PC-9 (cell line): ENCODE data around the gene SEMA3B. TPM values are rescaled to one million over a fixed set of nuclear protein-coding genes. Genes with fewer than 3 reads are reported as not detected.
"Not testable (repeated sequence)": the region's sequence is repeated elsewhere in the genome, so short reads cannot be mapped to it uniquely, and the experiment has no call there.

ENCODE experiments used
- BruUV-seq: library from RNA; stranded (reverse); fragments of 400-500 nt; replicated peaks from 2 replicates; lab custom pipeline; 2021; lab: Mats Ljungman, UMichigan
- CTCF ChIA-PET: fragments of 300-600 bp; sonication (Branson Sonifier 250); formaldehyde crosslinking; loops from one replicate; lab custom pipeline; 2022; ENCODE audit warnings: antibody characterized with exemption; lab: Charles Lee
- POLR2A ChIA-PET: fragments of 300-600 bp; sonication (Branson Sonifier 250); formaldehyde crosslinking; loops from one replicate; lab custom pipeline; 2022; ENCODE audit warnings: antibody characterized with exemption; ENCODE audit not compliant: unreplicated experiment; lab: Charles Lee
- DNase-seq, 2 experiments: peaks; one replicate each; pipeline versions ENCODE4 v3.0.0 to v3.0.0-alpha.2; 2015 to 2022; ENCODE audit warnings: mixed read lengths in 1 of 2
- H2AFZ ChIP-seq: fragments of 200-600 bp; sonication (generic); 2 replicates; pipeline ENCODE4 v1.8.1; 2017; ENCODE audit warnings: antibody characterized with exemption
- H3F3A ChIP-seq: fragments of 200-600 bp; sonication (generic); 2 replicates; pipeline ENCODE4 v1.8.1; 2017; ENCODE audit warnings: antibody characterized with exemption, mild to moderate bottlenecking, low read depth; ENCODE audit not compliant: insufficient read depth
- H3K27ac ChIP-seq: fragments of 200-600 bp; sonication (generic); 2 replicates; pipeline ENCODE4 v1.6.1; 2016; ENCODE audit warnings: mixed run types
- H3K27me3 ChIP-seq: fragments of 200-600 bp; sonication (generic); 2 replicates; pipeline ENCODE4 v1.6.1; 2016; ENCODE audit warnings: low read depth, mixed run types; ENCODE audit not compliant: insufficient read depth
- H3K36me3 ChIP-seq: fragments of 200-600 bp; sonication (generic); 2 replicates; pipeline ENCODE4 v1.6.1; 2016; ENCODE audit warnings: low read depth, mixed run types
- H3K4me1 ChIP-seq: fragments of 200-600 bp; sonication (generic); replicated peaks from 2 replicates; pipeline ENCODE4 v1.6.1; 2016; ENCODE audit warnings: mixed run types; ENCODE audit not compliant: insufficient read depth
- H3K4me2 ChIP-seq: fragments of 200-600 bp; sonication (generic); 2 replicates; pipeline ENCODE4 v1.6.1; 2017; ENCODE audit warnings: mixed run types
- H3K4me3 ChIP-seq: fragments of 200-600 bp; sonication (generic); 2 replicates; pipeline ENCODE4 v1.6.1; 2016; ENCODE audit warnings: mixed run types
- H3K79me2 ChIP-seq: fragments of 200-600 bp; sonication (generic); 2 replicates; pipeline ENCODE4 v1.6.1; 2017; ENCODE audit warnings: low read depth, mixed run types
- H3K9me2 ChIP-seq: fragments of 200-600 bp; sonication (generic); 2 replicates; pipeline ENCODE4 v1.8.1; 2017; ENCODE audit warnings: mild to moderate bottlenecking; ENCODE audit not compliant: insufficient read depth
- H3K9me3 ChIP-seq: fragments of 200-600 bp; sonication (generic); 2 replicates; pipeline ENCODE4 v1.8.1; 2016; ENCODE audit warnings: low read depth; ENCODE audit not compliant: insufficient read depth
- H4K20me1 ChIP-seq: fragments of 200-600 bp; sonication (generic); 2 replicates; pipeline ENCODE4 v1.8.1; 2017; ENCODE audit not compliant: insufficient read depth
- EZH2 ChIP-seq: fragments of 200-600 bp; sonication (generic); IDR thresholded peaks from 2 replicates; pipeline ENCODE4 v1.8.0; 2017; ENCODE audit warnings: antibody characterized with exemption, low read depth
- intact Hi-C: fragments of 100-400 bp; cut with micrococcal nuclease; formaldehyde crosslinking; loops from one replicate; pipeline ENCODE4 v1.10.0; 2022; ENCODE audit not compliant: unreplicated experiment
- total RNA-seq: library from RNA; stranded (reverse); gene quantifications from 2 replicates; pipeline ENCODE4 v1.2.3, GENCODE V29; 2021
- TF ChIP-seq, protein P1 (sequence below): fragments of 200-600 bp; sonication (generic); conservative IDR thresholded peaks from 2 replicates; pipeline ENCODE4 v1.6.1; 2017; ENCODE audit warnings: mixed run types, antibody characterized with exemption, mild to moderate bottlenecking, moderate library complexity

SEMA3B gene
- total RNA-seq, 1 experiment from 2014 or later = 52.4 TPM

DNA sequence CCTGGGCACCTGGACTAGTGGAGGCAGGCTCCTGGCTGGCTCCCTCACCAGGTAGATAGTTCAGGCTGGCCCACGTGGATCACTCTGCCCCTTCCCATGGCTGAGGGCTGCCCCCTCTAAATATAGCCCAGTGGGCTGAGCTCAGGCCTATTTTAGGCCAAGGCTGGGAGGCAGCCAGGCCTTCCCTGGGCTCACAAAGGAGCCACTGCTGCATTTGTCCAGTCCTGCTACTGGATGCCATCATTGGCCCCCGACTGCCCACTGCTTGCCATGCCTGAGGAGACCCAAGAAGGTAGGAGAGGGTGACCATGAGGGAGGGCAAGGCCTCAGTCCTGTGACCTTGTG lies 9.9 kb downstream of the SEMA3B start, which contains the start of gene LSMEM2:
Gene LSMEM2, plus strand, starts transcription at position 208 of the 345 bp plus-strand sequence. Its CDS starts 27 bp downstream, at position 235.
- TF ChIP-seq EZH2 = no peak
- TF ChIP-seq, protein P1, sequence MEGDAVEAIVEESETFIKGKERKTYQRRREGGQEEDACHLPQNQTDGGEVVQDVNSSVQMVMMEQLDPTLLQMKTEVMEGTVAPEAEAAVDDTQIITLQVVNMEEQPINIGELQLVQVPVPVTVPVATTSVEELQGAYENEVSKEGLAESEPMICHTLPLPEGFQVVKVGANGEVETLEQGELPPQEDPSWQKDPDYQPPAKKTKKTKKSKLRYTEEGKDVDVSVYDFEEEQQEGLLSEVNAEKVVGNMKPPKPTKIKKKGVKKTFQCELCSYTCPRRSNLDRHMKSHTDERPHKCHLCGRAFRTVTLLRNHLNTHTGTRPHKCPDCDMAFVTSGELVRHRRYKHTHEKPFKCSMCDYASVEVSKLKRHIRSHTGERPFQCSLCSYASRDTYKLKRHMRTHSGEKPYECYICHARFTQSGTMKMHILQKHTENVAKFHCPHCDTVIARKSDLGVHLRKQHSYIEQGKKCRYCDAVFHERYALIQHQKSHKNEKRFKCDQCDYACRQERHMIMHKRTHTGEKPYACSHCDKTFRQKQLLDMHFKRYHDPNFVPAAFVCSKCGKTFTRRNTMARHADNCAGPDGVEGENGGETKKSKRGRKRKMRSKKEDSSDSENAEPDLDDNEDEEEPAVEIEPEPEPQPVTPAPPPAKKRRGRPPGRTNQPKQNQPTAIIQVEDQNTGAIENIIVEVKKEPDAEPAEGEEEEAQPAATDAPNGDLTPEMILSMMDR = no peak
- ChIA-PET POLR2A (interaction anchor here (0.6 kb wide), 1 partner anchor 38 kb away, joined by 3 read pairs; no protein-coding TSS in a partner anchor), CTCF (no interaction called here)
- Histone ChIP-seq H3K4me1 (no peaks in the 10 kb centered on the region), H3K36me3 (no peaks in the 10 kb centered on the region), H3K4me2 (no peak within 1 kb of the TSS), H3K4me3 (no peak within 1 kb of the TSS), H2AFZ (no peak within 1 kb of the TSS), H3K9me2 (no peaks in the 10 kb centered on the region), H3K9me3 (no peaks in the 10 kb centered on the region), H3F3A (no peaks in the 10 kb centered on the region), H3K79me2 (no peaks in the 10 kb centered on the region), H4K20me1 (no peaks in the 10 kb centered on the region), H3K27me3 (no peaks in the 10 kb centered on the region), H3K27ac (no peak within 1 kb of the TSS)
- no peak for DNase-seq
- no TSS peak for BruUV-seq
- intact Hi-C loops = no loop called here

DNA sequence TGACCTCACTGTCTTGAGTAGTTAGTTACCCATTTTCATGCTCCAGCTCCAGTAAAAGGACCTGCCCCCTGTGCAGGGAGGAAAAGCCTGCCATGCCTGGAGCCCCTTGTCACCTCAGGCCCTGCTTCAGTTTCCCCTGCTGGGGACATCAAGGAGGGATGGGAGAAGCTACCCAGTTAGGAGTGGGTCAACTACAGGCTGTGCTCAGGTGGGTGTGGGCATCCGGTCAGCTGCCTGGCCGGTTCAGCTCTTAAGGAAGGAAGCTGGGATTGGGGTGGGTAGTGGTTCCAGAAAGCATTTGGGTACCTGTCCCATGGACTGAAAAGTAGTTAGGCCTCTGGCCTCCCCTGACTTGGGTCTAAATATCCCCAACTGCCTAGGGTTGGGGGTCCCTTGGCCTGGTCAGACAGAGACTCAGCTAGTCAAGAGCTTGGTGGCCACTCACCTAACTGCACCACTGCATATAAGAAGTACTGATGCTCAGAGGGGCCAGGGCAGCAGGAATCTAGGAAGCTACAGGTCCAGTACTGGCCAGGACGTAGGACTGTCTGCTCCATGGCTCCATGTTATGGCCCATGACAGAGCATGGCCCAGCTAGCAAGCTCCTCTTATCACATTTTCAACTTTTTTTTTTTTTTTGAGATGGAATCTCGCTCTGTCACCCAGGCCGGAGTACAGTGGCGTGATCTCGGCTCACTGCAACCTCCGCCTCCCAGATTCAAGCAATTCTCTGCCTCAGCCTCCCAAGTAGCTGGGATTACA lies 10.5 kb downstream of the SEMA3B start:
- Histone ChIP-seq H3K27ac (no peak overlapping the region), H3F3A (no peaks in the 10 kb centered on the region), H3K27me3 (no peaks in the 10 kb centered on the region), H3K9me2 (no peaks in the 10 kb centered on the region), H3K4me2 (no peak overlapping the region), H2AFZ (no peak overlapping the region), H4K20me1 (no peaks in the 10 kb centered on the region), H3K9me3 (no peaks in the 10 kb centered on the region), H3K79me2 (no peaks in the 10 kb centered on the region), H3K36me3 (no peaks in the 10 kb centered on the region), H3K4me3 (no peak overlapping the region), H3K4me1 (no peaks in the 10 kb centered on the region)
- no peak for DNase-seq
- intact Hi-C loops = no loop called here
- CTCF ChIA-PET = interaction anchor here (0.6 kb wide), 1 partner anchor 34 kb away, joined by 6 read pairs; no protein-coding TSS in a partner anchor
- POLR2A ChIA-PET = interaction anchor here (0.6 kb wide), 1 partner anchor 38 kb away, joined by 3 read pairs; no protein-coding TSS in a partner anchor
- BruUV-seq = no TSS peak
- TF ChIP-seq, protein P1 = no peak
- no peak for TF ChIP-seq EZH2

DNA sequence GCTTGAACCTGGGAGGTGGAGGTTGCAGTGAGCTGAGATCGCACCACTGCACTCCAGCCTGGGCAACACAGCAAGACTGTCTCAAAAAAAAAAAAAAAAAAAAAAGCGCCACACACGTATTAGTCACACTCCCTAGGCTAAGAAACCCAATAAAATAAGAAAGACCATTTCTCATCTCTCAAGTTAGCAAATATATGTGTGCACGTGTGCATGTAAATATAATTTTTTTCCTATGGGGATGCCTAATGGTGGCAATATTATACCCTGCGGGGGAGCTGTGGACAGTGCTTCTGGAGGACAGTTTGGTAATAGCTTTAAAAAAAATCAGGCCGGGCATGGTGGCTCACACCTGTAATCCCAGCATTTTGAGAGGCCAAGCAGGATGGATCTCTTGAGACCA lies 15.2 kb downstream of the SEMA3B start:
- ChIA-PET POLR2A (interaction anchor here (0.7 kb wide), 1 partner anchor 354 kb away, joined by 5 read pairs; the partner anchor contains the start of gene MON1A), CTCF (interaction anchor here (0.6 to 1.3 kb wide), 3 partner anchors 13 to 148 kb away, joined by 3 to 14 read pairs (median 9); no protein-coding TSS in a partner anchor)
- H3K36me3 ChIP-seq = not testable (repeated sequence)

More for the DNA sequence above, 15.2 kb downstream of the SEMA3B start:
- H3K27me3 ChIP-seq, H3K9me3 ChIP-seq, H3K4me2 ChIP-seq, H3K9me2 ChIP-seq, H3K4me3 ChIP-seq, H3K79me2 ChIP-seq, intact Hi-C loops, H2AFZ ChIP-seq, H3K4me1 ChIP-seq, BruUV-seq, H3K27ac ChIP-seq, H4K20me1 ChIP-seq, DNase-seq: not testable (repeated sequence)
- H3F3A ChIP-seq = peaks cover 11% of the 10 kb centered on the region; the same call in 1 of the 2 replicates
